T47D (cell line): ENCODE results near the gene NLRP8.
"Not testable (repeated sequence)": the region's sequence is repeated elsewhere in the genome, so short reads cannot be mapped to it uniquely, and the experiment has no call there.

ENCODE experiments used
- DNase-seq, 2 experiments: peaks; one replicate each; pipeline versions ENCODE4 v3.0.0 to v3.0.0-alpha.2; 2011 to 2012; ENCODE audit warnings: low read depth in 1 of 2, low spot score in 1 of 2
- JUND ChIP-seq: IDR thresholded peaks from 2 replicates; pipeline ENCODE4 v1.6.1; 2012; ENCODE audit warnings: low read depth
- in situ Hi-C: cut with HindIII; loops from 2 replicates; pipeline ENCODE4 v1.10.0; 2016; ENCODE audit warnings: low sequenced_read_pairs, low pct_unique_long_range_greater_than_20kb

NLRP8 gene

DNA sequence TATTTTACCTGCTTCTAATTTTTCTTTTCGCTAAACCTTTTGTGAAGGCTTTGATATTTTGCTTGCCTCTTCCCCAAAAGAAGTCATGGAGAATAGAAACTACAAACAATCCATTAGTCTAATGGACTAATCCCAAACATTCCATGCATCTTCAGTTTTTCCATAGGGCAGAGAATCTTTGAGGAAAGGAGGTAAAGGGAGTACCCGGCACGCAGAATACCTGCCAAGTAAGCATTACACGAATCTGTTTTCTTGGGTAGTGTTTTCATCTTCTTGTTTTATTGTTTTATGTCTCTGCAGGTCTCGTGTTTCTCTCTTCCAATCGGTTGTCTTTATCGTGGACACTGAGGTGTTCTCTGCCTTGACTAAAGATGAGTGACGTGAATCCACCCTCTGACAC is at the start of gene NLRP8:
Gene NLRP8 (plus strand): TSS at position 301 of the 400 bp plus-strand sequence.
- in situ Hi-C loops: no loop called here
- no peak for TF ChIP-seq JUND
- DNase-seq: no peak

DNA sequence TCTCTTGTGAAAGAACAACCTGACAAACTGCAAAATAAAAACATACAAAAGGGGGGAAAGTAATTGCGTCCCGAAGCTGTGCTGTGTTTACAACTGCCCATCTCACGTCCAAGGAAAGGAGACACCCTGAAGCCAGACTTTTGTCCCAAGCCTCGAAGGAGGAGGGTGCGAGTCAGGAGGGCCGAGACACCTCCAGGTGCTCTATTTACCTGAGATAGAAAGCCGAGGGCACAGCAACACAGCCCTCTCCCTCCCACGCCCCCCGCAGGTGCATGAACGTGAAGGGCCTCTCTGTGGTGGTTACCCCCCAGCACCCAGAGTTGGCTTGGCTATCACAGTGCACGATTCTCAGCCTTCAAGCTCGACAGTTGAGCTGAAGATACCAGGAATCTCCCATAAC is 48.7 kb upstream of the NLRP8 start:
- no peak for DNase-seq
- no peak for TF ChIP-seq JUND
- in situ Hi-C loops: no loop called here

DNA sequence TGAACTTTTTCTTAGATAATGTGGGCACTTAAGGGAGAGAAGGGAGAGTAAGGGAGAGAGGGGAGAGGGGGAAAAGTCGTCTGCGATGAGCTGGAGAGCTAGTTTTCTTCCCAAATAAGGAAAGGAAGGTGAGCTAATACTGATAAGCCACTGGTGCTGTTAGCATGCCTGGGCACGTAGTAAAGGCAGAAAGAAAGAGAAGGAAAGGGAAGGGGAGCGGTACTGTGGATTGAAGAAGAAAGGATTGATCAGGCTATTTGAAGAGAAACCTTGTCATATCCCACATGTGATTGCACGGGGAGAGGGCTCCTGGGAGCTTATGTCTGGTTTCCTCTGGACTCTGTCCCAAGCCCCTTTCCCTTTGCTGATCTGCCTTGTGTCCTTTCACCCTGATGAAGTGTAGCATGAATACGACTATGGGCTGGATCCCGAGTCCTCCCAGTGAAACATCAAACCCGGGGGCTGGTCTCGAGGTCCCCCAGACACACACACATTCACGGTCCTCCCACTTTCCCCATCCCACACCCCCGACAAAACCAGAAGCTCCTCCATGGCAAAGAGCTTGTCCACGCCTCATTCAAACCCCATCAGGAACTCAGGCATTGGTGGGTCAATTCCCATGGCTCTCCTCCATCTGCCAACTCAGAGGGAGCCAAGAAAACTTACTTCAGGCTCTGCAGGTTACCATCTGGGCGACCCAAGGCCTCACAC is 46.1 kb upstream of the NLRP8 start:
- in situ Hi-C loops: no loop called here
- DNase-seq: no peak
- TF ChIP-seq JUND: no peak

DNA sequence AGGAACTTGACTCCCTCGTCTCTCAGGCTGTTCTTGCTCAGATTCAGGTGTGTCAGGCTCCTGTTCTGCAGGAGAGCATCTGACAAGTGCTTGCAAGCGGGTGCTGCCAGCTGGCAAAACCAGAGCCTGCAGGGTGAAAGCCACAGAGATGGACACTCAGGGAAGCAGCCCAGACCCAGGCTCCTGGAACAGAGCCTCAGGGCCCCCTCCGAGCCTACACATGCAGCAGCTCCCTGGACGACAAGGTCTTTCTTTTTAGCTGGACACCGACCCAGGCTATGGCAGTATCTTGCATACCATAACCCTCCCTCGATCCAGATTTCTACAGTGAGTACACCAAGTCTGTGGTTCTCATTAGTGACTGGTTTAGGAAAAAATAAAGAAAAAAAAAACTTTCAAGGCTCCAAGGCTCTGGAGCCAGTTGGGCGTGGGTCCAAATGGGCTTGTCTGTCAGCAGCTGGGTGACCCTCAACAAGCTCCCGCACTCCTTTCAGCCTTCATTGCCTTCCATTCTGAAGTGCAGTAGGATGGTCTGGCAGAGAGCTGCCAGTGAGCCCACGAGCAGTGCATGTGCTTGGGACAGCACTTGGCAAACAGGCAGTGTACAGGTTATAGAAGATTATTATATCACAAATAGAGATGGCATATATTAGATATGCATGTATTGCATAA is 45.4 kb upstream of the NLRP8 start:
- no peak for DNase-seq
- in situ Hi-C loops: no loop called here
- TF ChIP-seq JUND: no peak

DNA sequence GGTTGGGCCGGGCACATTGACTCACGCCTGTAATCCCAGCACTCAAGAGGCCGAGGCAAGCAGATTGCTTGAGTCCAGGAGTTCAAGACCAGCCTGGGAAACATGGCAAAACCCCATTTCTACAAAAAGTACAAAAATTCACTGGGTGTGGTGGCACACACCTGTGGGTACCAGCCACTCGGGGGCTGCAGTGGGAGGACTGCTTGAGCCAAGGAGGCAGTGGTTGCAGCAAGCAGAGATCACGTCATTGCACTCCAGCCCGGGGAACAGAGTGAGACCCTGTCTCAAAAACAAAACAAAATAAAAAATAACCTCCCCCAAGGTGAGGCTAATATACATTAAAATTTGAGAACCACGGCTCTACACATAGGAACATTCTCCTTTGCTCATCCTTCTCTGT is 40.3 kb upstream of the NLRP8 start:
- in situ Hi-C loops: no loop called here
- no peak for DNase-seq
- TF ChIP-seq JUND: no peak

DNA sequence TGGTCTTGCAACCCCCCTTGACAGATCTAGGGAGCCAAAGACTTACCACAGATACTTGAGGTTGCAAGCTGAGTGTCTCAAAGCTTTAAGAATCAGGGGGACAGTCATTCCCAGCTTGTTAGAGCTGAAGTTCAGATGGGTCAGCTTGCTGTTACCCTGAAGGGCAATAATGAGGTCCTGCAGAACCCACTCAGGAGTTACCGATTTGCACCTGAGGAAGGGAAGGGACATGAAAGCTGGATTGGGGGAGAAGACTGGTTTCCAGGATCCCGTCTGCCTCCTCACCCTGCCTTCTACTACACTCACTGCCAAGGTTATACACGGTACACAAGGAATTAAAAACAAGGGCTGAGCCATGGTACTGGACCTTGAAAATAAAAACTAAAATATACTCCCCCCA is 39.9 kb upstream of the NLRP8 start:
- no peak for DNase-seq
- no peak for TF ChIP-seq JUND
- in situ Hi-C loops: no loop called here

DNA sequence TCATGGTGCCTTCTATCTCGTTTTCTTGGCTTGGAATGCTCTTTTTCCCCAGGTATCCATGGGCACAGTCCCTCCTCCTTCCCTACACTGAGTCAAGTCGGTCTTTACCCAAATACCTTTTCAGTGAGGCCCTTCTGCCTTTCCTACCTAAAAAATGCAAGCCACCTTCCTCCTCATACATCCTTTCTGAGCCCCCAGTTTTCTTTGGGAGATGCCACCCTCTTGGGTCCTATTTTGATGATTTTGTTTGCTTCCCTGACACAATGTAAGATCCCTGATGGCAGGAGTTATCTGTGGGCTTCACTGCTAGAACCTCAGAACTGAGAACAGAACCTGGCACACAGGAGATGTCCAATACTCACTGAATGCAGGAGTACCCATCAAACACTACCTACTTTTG is 37.8 kb upstream of the NLRP8 start:
- in situ Hi-C loops: no loop called here
- TF ChIP-seq JUND: no peak
- no peak for DNase-seq

DNA sequence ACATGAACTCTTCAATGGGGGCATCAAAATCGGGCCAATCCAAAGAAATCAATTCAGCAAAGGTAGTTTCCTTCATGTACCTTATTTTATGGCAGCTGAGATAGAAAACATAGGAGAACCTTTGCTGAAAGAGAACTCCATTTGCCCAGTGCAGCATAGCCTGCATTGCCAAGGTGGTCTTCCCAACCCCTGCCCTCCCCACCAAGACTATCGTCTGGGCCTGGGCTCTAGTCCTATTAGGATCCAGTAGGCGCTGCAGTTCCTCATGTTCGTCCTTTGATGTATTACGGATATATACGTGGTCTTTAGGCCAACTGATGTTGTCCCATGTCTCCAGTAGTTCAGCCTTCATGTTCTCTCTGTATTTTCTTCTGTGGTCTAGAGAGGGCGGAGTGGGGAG is 34.7 kb upstream of the NLRP8 start:
- DNase-seq: no peak
- no peak for TF ChIP-seq JUND
- in situ Hi-C loops: no loop called here

DNA sequence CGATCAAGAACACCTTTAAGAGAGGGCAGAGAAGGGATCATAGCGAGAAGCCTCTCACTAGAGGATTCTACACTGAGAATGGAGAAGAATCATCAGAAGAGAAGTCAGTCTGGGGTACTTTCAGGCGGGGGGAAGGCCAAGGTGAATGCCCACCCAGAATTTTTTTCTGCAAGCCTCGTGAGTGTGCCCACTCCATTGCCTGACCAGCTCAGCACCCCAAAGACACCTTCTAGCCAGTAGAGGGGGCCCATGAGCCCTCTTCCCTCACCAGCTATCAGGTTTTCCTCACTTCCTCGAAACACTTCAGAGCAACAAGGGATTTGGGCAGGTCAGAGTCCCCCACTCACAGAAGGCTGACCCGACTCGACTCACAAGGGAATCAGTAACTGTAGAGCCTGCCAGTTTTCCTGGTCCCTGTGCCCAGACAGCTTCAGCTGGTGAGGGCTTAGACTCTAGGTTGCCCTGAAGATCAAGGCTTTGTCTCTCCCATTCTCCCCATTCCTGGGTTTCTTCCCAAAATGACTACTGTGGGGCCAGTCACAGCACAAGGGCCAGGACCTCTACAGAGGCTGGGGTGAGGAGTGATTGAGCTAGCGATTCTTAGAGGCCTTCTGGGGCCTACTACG is 33.9 kb upstream of the NLRP8 start:
- in situ Hi-C loops: no loop called here
- DNase-seq: peak in 1 of 2 experiments; percentile 12
- TF ChIP-seq JUND: no peak

DNA sequence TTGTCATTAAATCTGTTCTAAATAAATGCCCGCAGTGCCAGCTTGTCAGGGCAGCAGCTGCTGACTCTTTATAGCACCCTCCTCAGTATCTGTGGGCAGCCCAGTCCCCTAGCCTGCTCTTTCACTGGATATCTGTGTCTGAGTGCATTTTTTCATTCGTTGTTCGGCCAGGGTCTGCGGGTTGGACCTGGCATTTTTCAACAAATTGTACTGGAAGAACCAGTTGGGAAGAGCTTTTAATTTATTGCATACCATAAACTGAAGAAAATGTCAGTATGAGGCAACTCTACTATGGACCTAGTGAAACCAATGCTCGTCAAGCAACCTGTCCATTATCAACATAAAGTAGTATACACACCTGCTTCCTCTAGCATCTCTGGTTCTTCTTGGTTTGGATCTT is 24.1 kb upstream of the NLRP8 start:
- in situ Hi-C loops: no loop called here
- TF ChIP-seq JUND: no peak
- DNase-seq: no peak

DNA sequence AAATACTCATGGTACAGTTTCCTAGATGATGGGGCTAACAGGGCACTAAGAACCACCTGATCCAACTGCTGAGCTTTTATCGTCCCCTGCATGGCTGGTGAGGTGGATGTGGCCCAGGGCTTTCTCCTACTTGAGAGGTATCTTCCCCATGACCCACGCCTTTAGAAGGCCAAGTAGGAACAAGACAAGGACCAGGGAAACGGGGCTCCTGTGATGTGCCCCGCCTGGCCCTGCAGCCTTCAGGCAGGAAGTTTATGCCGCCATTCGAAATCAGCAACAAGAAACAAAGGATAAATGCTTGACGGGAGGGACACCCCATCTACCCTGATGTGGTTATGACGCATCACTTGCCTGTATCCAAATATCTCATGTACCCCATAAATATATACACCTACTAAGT is 19.6 kb upstream of the NLRP8 start:
- in situ Hi-C loops: no loop called here
- no peak for DNase-seq
- no peak for TF ChIP-seq JUND

DNA sequence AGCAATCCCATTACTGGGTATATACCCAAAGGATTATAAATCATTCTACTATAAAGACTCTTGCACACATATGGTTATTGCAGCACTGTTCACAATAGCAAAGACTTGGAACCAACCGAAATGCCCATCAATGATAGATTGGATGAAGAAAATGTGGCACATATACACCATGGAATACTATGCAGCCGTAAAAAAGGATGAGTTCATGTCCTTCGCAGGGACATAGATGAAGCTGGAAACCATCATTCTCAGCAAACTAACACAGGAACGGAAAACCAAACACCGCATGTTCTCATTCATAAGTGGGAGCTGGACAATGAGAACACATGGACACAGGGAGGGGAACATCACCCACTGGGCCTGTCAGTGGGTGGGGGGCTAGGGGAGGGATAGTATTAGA is 18.4 kb upstream of the NLRP8 start:
- DNase-seq, in situ Hi-C loops: not testable (repeated sequence)

DNA sequence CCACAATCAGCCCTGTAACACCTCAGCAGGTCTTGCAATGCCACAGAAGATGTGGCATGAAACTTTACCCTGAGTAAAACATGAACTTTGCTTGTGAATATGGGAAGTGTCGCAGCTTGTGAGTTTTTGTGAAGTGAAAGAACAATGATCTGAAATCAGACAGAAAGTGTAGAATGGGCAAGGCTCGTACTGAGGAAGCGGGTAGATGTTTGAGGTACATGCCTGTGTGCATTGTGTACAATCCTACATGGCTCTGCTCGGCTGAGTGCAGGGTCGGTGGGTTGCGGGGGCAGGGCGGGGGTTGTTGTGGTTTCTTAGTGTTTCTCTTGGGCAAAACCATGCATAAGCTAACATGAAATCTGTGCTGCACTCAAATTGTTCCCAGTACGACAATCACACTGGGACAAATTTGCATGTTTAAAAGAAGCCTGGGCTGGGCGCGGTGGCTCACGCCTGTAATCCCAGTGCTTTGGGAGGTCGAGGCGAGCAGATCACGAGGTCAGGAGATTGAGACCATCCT is 16.6 kb upstream of the NLRP8 start:
- in situ Hi-C loops: no loop called here
- TF ChIP-seq JUND: no peak
- DNase-seq: no peak
